HepG2 (cell line): ENCODE data around the gene NEK6. TPM values are rescaled to one million over a fixed set of nuclear protein-coding genes. Genes with fewer than 3 reads are reported as not detected.

Source experiments
- BATF2 ChIP-seq: sonication (generic); formaldehyde crosslinking; IDR thresholded peaks from 2 replicates; pipeline ENCODE4 v1.8.0; 2022; ENCODE audit warnings: mild to moderate bottlenecking, missing genetic modification reagents, moderate library complexity
- HNRNPK ChIP-seq: fragments of 200-400 bp; formaldehyde crosslinking; IDR thresholded peaks from 2 replicates; pipeline ENCODE4 v1.6.1; 2018; ENCODE audit warnings: low read length, low read depth, moderate library complexity, mild to moderate bottlenecking; ENCODE audit not compliant: poor library complexity, severe bottlenecking
- HNRNPL ChIP-seq: fragments of 200-400 bp; formaldehyde crosslinking; IDR thresholded peaks from 2 replicates; pipeline ENCODE4 v1.6.1; 2017; ENCODE audit warnings: mild to moderate bottlenecking, low read depth, low read length
- MAFK ChIP-seq, 2 experiments: IDR thresholded peaks in 1 of 2; conservative IDR thresholded peaks in 1 of 2; 2 replicates each; pipeline ENCODE4 v1.6.1; 2011; ENCODE audit warnings: improper control_type of control experiment in 2 of 2, low read length in 2 of 2
- MYC ChIP-seq: sonication (generic); formaldehyde crosslinking; IDR thresholded peaks from 2 replicates; pipeline ENCODE4 v1.9.0; 2021; ENCODE audit warnings: missing genetic modification reagents, borderline replicate concordance
- NFYB ChIP-seq: sonication (generic); formaldehyde crosslinking; IDR thresholded peaks from 2 replicates; pipeline ENCODE4 v1.4.0; 2020; ENCODE audit warnings: missing genetic modification reagents
- PITX1 ChIP-seq: sonication (generic); formaldehyde crosslinking; IDR thresholded peaks from 2 replicates; pipeline ENCODE4 v1.5.1; 2020; ENCODE audit warnings: mild to moderate bottlenecking, missing genetic modification reagents
- PPARG ChIP-seq: conservative IDR thresholded peaks from 2 replicates; pipeline ENCODE4 v1.6.1; 2016; ENCODE audit warnings: missing biosample characterization, missing genetic modification reagents
- RAD21 ChIP-seq: fragments of 450-650 bp; formaldehyde crosslinking; IDR thresholded peaks from 2 replicates; pipeline ENCODE4 v1.5.0; 2020; ENCODE audit warnings: mild to moderate bottlenecking
- SRSF1 ChIP-seq: fragments of 200-400 bp; formaldehyde crosslinking; optimal IDR thresholded peaks from 2 replicates; pipeline ENCODE3; 2017; ENCODE audit warnings: mild to moderate bottlenecking, low read depth, low read length, moderate library complexity
- ZBTB43 ChIP-seq: sonication (generic); formaldehyde crosslinking; conservative IDR thresholded peaks from 2 replicates; pipeline ENCODE4 v1.4.0; 2020; ENCODE audit warnings: missing genetic modification reagents
- ZFP41 ChIP-seq: sonication (generic); formaldehyde crosslinking; IDR thresholded peaks from 2 replicates; pipeline ENCODE4 v1.4.0; 2020; ENCODE audit warnings: mild to moderate bottlenecking, missing genetic modification reagents, borderline replicate concordance
- ZFP62 ChIP-seq: sonication (generic); formaldehyde crosslinking; IDR thresholded peaks from 2 replicates; pipeline ENCODE4 v1.4.0; 2020; ENCODE audit warnings: missing genetic modification reagents
- ZMYM3 ChIP-seq: sonication (generic); formaldehyde crosslinking; IDR thresholded peaks from 2 replicates; pipeline ENCODE4 v1.5.1; 2020; ENCODE audit warnings: mild to moderate bottlenecking, missing genetic modification reagents
- ZNF256 ChIP-seq: sonication (generic); formaldehyde crosslinking; conservative IDR thresholded peaks from 2 replicates; pipeline ENCODE4 v1.4.0; 2020; ENCODE audit warnings: missing genetic modification reagents
- ZNF281 ChIP-seq: sonication (generic); formaldehyde crosslinking; IDR thresholded peaks from 2 replicates; pipeline ENCODE4 v1.4.0; 2020; ENCODE audit warnings: missing genetic modification reagents, borderline replicate concordance
- ZNF350 ChIP-seq: sonication (generic); formaldehyde crosslinking; IDR thresholded peaks from 2 replicates; pipeline ENCODE4 v1.4.0; 2020; ENCODE audit warnings: mild to moderate bottlenecking, low read depth, missing genetic modification reagents, borderline replicate concordance
- ZNF468 ChIP-seq: sonication (generic); formaldehyde crosslinking; IDR thresholded peaks from 2 replicates; pipeline ENCODE4 v1.8.0; 2022; ENCODE audit warnings: mild to moderate bottlenecking, moderate library complexity, missing genetic modification reagents
- ZNF501 ChIP-seq: sonication (generic); formaldehyde crosslinking; IDR thresholded peaks from 2 replicates; pipeline ENCODE4 v1.5.1; 2020; ENCODE audit warnings: mild to moderate bottlenecking, moderate library complexity, missing genetic modification reagents
- ZNF629 ChIP-seq: sonication (generic); formaldehyde crosslinking; conservative IDR thresholded peaks from 2 replicates; pipeline ENCODE4 v1.5.0; 2020; ENCODE audit warnings: missing genetic modification reagents
- polyA plus RNA-seq, 8 experiments: library from polyadenylated mRNA; depleted of rRNA in 3 of 8; stranded (reverse) in 7 of 8; unstranded in 1 of 8; fragments of >200 nt; fragmentation: Illumina TruSeq in 4 of 8; extraction: Trizol in 4 of 8; gene quantifications; 2 replicates each; pipeline versions ENCODE4 v1.2.1 to v1.2.3, GENCODE V29; 2011 to 2016; ENCODE audit warnings: low read depth in 4 of 8, missing spikeins in 1 of 8, mixed read lengths in 1 of 8; ENCODE audit not compliant: insufficient read depth in 1 of 8
- total RNA-seq, 5 experiments: library from RNA; depleted of rRNA; stranded (reverse); fragments of >200 nt; fragmentation: Illumina TruSeq; extraction: Trizol; gene quantifications; 2 replicates each; pipeline ENCODE4 v1.2.3, GENCODE V29; 2016; ENCODE audit warnings: low read depth in 1 of 5
- TF ChIP-seq, protein P1 (sequence below): IDR thresholded peaks from 2 replicates; pipeline ENCODE4 v1.6.1; 2016; ENCODE audit warnings: mild to moderate bottlenecking, missing biosample characterization, missing genetic modification reagents
- TF ChIP-seq, protein P2 (sequence below): sonication (generic); formaldehyde crosslinking; IDR thresholded peaks from 2 replicates; pipeline ENCODE4 v1.8.0; 2022; ENCODE audit warnings: missing genetic modification reagents, mild to moderate bottlenecking, borderline replicate concordance
- TF ChIP-seq, protein P3 (sequence below): fragments of 450-650 bp; IDR thresholded peaks from 2 replicates; pipeline ENCODE4 v1.6.1; 2017

The NEK6 gene
- total and polyA plus RNA-seq, 2 of the 13 experiments (the other 11 are each of a cell fraction or from before 2014, with no cell fraction given): 30.4 to 119 TPM

- TF ChIP-seq HNRNPL (peak; percentile 72; the same call in 1 of the 2 replicates), MAFK (conservative IDR thresholded peaks at IDR 0.05 in 1 of 2, IDR thresholded peaks at IDR 0.05 in 1 of 2; ENCODE audit: low read length in 2 of 2) (0 out of 4 replicates have a peak, but pooled peaks have one; percentile 1 to 8), PPARG (CRISPR knock-in tag) (no peak), HNRNPK (no peak), MYC (CRISPR knock-in tag) (0 out of 2 replicates have a peak, but pooled peaks have one; percentile 24), PITX1 (CRISPR knock-in tag) (no peak), NFYB (CRISPR knock-in tag) (no peak), BATF2 (CRISPR knock-in tag) (no peak), RAD21 (CRISPR knock-in tag) (no peak), ZBTB43 (CRISPR knock-in tag) (no peak), ZNF350 (CRISPR knock-in tag) (no peak), ZFP62 (no peak), ZNF256 (CRISPR knock-in tag) (no peak), ZMYM3 (CRISPR knock-in tag) (0 out of 2 replicates have a peak, but pooled peaks have one; percentile 29), ZNF629 (CRISPR knock-in tag) (peak; percentile 92), ZNF281 (CRISPR knock-in tag) (no peak), SRSF1 (peak; percentile 22), ZFP41 (no peak), ZNF468 (CRISPR knock-in tag) (no peak), ZNF501 (CRISPR knock-in tag) (no peak)
- TF ChIP-seq, protein P1, sequence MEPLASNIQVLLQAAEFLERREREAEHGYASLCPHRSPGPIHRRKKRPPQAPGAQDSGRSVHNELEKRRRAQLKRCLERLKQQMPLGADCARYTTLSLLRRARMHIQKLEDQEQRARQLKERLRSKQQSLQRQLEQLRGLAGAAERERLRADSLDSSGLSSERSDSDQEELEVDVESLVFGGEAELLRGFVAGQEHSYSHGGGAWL (CRISPR knock-in tag): no peak
- TF ChIP-seq, protein P2, sequence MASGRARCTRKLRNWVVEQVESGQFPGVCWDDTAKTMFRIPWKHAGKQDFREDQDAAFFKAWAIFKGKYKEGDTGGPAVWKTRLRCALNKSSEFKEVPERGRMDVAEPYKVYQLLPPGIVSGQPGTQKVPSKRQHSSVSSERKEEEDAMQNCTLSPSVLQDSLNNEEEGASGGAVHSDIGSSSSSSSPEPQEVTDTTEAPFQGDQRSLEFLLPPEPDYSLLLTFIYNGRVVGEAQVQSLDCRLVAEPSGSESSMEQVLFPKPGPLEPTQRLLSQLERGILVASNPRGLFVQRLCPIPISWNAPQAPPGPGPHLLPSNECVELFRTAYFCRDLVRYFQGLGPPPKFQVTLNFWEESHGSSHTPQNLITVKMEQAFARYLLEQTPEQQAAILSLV (CRISPR knock-in tag): no peak
- TF ChIP-seq, protein P3, sequence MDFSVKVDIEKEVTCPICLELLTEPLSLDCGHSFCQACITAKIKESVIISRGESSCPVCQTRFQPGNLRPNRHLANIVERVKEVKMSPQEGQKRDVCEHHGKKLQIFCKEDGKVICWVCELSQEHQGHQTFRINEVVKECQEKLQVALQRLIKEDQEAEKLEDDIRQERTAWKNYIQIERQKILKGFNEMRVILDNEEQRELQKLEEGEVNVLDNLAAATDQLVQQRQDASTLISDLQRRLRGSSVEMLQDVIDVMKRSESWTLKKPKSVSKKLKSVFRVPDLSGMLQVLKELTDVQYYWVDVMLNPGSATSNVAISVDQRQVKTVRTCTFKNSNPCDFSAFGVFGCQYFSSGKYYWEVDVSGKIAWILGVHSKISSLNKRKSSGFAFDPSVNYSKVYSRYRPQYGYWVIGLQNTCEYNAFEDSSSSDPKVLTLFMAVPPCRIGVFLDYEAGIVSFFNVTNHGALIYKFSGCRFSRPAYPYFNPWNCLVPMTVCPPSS: no peak
Measured at GRCh38 chr9:124286292-124286931, 28.7 kb downstream of the NEK6 start (continued).
